ENCODE results near the gene GMCL1. TPM values are rescaled to one million over a fixed set of nuclear protein-coding genes. Genes with fewer than 3 reads are reported as not detected.

The GMCL1 gene
- total and polyA plus RNA-seq, 7 donors = 10.5 to 15.3 (median 12.3) TPM

- Histone ChIP-seq H3K27me3 (no peaks in the 10 kb centered on the region), H3K4me1 (no peaks in the 10 kb centered on the region), H3K4me3 (no peak overlapping the region), H3K36me3 (peaks cover 0 to 70% (median 20%) of the 10 kb centered on the region in 4 donors), H3K27ac (no peak overlapping the region), H3K9me3 (no peaks in the 10 kb centered on the region)
- no peak for DNase-seq
- TF ChIP-seq, protein P1, sequence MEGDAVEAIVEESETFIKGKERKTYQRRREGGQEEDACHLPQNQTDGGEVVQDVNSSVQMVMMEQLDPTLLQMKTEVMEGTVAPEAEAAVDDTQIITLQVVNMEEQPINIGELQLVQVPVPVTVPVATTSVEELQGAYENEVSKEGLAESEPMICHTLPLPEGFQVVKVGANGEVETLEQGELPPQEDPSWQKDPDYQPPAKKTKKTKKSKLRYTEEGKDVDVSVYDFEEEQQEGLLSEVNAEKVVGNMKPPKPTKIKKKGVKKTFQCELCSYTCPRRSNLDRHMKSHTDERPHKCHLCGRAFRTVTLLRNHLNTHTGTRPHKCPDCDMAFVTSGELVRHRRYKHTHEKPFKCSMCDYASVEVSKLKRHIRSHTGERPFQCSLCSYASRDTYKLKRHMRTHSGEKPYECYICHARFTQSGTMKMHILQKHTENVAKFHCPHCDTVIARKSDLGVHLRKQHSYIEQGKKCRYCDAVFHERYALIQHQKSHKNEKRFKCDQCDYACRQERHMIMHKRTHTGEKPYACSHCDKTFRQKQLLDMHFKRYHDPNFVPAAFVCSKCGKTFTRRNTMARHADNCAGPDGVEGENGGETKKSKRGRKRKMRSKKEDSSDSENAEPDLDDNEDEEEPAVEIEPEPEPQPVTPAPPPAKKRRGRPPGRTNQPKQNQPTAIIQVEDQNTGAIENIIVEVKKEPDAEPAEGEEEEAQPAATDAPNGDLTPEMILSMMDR (IDR thresholded peaks at IDR 0.05) = no peak
- no peak for TF ChIP-seq POLR2A (IDR thresholded peaks at IDR 0.05)
- TF ChIP-seq EP300 (IDR thresholded peaks at IDR 0.05) = no peak
- TF ChIP-seq POLR2AphosphoS5 (IDR thresholded peaks at IDR 0.05) = no peak
- intact Hi-C loops (cut with DNase I) = no loop called here
- 94 to 95% methylated on average over 16 of the region's 16 CpGs for WGBS, 2 donors
These were observed 21.5 kb upstream of the GMCL1 start for GRCh38 chr2:69807821-69808540.

- H3K4me1 ChIP-seq = no peaks in the 10 kb centered on the region
- no peaks in the 10 kb centered on the region for H3K27me3 ChIP-seq
- no peaks in the 10 kb centered on the region for H3K9me3 ChIP-seq
- H3K36me3 ChIP-seq = peaks cover 0 to 83% (median 17%) of the 10 kb centered on the region in 4 donors
- intact Hi-C loops (cut with DNase I) = no loop called here
- DNase-seq = no peak
- no peak overlapping the region for H3K4me3 ChIP-seq
- TF ChIP-seq, protein P1 (IDR thresholded peaks at IDR 0.05) = no peak
- TF ChIP-seq EP300 (IDR thresholded peaks at IDR 0.05) (no peak), POLR2A (IDR thresholded peaks at IDR 0.05) (no peak), POLR2AphosphoS5 (IDR thresholded peaks at IDR 0.05) (no peak)
- 95 to 97% methylated on average over 6 of the region's 6 CpGs for WGBS, 2 donors
- no peak overlapping the region for H3K27ac ChIP-seq
These were observed 18.9 kb upstream of the GMCL1 start for GRCh38 chr2:69810550-69810949.

GRCh38 chr2:69811018-69811417, 18.4 kb upstream of the GMCL1 start:
- Histone ChIP-seq H3K9me3 (no peaks in the 10 kb centered on the region), H3K36me3 (peaks cover 0 to 82% (median 17%) of the 10 kb centered on the region in 4 donors), H3K27ac (no peak overlapping the region), H3K4me3 (no peak overlapping the region), H3K4me1 (no peaks in the 10 kb centered on the region), H3K27me3 (no peaks in the 10 kb centered on the region)
- TF ChIP-seq POLR2AphosphoS5 (IDR thresholded peaks at IDR 0.05) (no peak), POLR2A (IDR thresholded peaks at IDR 0.05) (no peak), EP300 (IDR thresholded peaks at IDR 0.05) (no peak)
- TF ChIP-seq, protein P1 (IDR thresholded peaks at IDR 0.05) = no peak
- WGBS, 2 donors = 92 to 94% methylated on average over 5 of the region's 5 CpGs
- DNase-seq = no peak
- intact Hi-C loops (cut with DNase I) = no loop called here

- no peaks in the 10 kb centered on the region for H3K9me3 ChIP-seq
- no peak for DNase-seq
- no peaks in the 10 kb centered on the region for H3K27me3 ChIP-seq
- peaks cover 0 to 76% (median 14%) of the 10 kb centered on the region in 4 donors for H3K36me3 ChIP-seq
- WGBS, 2 donors = 86 to 91% methylated on average over 3 of the region's 3 CpGs
- intact Hi-C loops (cut with DNase I) = no loop called here
- no peak overlapping the region for H3K4me3 ChIP-seq
- no peak for TF ChIP-seq EP300 (IDR thresholded peaks at IDR 0.05)
- no peak for TF ChIP-seq POLR2A (IDR thresholded peaks at IDR 0.05)
- TF ChIP-seq POLR2AphosphoS5 (IDR thresholded peaks at IDR 0.05) = no peak
- TF ChIP-seq, protein P1 (IDR thresholded peaks at IDR 0.05) = no peak
- H3K27ac ChIP-seq = no peak overlapping the region
- no peaks in the 10 kb centered on the region for H3K4me1 ChIP-seq
These were observed 17.9 kb upstream of the GMCL1 start for GRCh38 chr2:69811591-69811990.

Data from sigmoid colon (tissue), 7 donors.